Measurements from ENCODE around the gene CDCA7.

- TF ChIP-seq OSR1 (CRISPR knock-in tag; IDR thresholded peaks at IDR 0.05) (no peak), ZNF8 (CRISPR knock-in tag; IDR thresholded peaks at IDR 0.05) (no peak)
Measured at GRCh38 chr2:173399229-173399628, 44.6 kb downstream of the CDCA7 start.
